ENCODE data around the gene HHAT.

The HHAT gene

DNA sequence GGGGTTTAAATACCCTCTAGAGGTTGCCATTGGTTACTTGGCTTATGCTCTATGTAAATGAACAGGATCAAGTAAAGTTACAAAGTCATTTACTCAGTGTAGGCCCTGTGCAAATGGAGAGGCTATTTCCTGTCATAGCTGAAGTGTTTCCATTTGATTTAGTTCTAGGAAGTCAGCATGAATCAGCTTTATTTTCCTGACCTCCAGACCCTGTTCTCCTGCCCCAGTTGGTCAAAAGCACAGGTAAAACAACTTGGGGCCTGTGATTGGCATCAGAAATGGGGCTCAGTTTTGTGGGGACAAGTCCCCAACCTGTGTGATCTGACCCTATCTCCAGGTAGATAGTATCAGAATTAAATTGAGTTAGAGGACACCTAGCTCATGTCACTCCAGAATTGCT is 239.9 kb downstream of the HHAT start:
- no peak for DNase-seq

DNA sequence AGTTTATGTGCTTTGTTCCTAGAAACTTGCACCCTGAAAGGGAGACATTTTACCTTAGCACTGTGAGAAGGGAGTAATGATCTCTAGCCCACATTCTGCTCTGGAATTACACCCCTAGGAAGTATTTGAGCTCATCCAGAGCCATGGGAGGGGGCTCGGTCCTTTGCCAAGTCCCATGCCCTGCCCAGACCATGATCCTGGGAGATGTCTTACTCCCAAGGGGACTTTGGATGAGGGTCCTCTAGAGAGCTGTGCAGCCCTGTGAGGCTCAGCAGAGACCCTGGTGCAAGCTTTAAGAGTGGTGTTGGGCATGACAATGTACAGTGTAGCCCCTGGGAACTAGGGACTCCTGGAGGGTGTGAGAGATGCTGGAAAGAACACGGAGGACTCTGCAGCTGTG is 241.4 kb downstream of the HHAT start:
- DNase-seq = no peak

DNA sequence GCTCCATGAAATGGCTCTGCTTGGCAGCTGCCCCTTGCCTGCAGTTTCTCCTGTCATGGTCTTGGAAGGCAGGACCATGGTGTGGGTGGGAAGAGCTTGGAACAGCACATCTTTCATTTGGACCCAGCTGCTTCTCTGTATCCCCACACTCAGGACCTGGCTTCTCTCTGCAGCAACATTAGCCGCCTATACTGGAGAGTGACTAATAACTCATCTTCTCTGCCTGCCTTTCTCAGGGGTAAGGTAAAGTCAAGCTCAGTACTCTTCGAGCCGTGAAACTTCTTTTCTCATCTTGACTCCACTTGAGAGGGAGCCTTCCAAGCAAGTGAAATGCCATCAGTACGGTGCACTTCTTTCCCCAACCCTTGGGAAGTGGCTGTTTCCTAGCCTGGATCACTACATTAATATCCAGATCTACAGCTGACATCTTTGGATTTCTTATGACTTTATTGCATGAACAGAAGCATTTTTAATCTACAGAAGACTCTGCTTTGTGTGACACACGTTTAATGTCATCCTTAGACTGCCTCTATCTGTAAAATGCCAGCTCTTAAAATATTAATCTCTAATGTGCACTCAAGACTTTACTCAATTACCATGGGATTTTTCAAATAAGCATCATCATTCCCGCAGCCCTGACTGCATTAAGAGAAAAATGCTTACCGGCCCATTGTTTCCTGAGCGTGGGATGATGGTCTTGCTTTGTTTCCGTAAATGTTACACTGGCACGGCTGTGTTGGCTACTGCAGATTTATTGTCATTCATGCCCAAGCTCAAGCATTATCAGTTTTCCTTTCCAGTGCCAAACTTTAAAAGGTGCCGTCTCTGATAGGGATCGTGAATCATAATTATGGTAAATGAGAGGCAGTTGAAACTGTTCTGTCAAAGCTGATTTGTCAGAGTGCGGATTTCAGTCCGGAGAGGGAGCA is 242.9 kb downstream of the HHAT start:
- no peak for DNase-seq

DNA sequence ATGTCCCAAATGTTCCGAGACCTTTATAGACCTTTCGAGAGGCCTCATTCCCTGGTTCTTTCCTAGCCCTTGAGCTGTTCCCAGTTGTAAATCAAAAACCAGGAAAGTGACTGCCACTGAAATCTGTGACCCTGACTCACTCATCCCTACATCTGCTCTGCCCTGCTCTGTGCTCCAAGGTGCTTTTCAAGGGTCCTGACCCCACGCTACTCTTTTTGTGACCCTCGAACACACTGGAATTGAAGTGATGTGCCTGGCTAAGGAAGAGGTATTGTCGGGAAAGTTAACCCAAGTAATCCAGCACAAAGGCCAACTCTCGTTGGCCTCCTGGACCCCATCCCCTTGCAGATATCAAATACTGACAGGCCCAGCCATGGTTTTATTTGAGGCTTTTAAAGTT is 244.4 kb downstream of the HHAT start:
- no peak for DNase-seq

DNA sequence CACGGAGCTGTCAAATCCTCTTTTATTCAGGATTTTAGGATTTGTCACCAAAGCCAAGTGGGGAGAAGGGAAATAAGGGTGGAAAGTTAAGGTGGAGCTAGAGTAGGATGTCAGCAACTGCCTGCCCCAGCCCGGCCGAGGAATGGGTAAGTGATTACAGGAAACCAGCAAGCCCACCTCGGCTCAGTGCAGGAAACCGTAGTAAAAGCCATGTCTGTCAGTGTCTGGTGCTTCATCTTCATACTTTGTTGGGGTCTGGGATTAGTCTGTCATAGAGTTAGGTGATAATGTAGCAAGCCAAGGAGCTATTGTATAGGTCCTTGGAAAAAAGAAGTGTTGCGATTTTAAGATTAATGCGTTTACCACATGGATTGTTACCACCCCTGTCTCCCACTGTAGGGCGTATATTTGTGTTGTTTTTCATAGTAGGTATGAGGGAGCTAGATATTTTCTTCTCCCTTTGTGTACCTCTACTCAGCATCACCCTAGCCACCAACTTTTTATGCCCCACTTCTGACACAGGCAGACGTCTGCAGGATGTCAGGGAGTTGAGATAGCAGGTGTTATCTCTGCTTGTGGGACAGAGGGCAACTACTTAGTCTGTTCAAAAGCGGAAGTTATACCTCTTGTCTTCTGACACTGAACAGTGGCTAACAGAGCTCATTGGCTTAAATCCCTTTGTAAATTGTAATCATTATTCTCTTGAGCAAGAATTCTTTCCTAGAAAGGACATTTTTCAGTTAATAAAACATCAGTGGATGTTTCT is 253.7 kb downstream of the HHAT start:
- DNase-seq = no peak

DNA sequence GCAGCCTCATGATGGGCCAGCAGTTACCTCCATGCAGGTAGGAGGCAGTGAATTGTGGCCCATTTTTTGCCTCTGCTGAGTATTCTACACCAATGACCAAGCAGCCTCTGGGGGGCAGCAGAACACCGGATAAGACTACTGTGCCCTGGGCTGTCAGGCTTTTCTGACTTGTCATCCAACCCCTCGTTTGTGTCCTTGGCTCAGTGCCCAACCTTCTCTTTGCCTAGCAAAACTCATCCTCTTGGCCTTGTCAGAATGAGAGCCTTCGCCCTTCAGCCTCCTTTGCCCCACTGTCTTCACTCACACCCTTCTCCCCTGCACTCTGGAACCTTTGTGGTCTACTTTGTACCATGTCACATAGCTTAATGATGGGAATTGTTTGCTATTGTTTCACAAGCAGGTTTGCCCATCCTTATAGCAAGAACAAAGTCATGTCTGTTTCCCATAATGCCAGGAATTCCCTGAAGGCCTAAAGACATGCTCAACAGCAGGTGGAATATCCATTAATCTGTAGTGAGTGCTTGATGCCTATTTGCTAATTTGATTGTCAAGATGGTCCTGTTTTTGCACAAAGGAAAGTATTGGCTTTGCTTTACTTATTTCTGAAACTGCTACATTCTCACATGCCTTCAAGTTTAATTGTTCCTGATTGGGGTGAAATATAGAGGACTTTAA is 255.9 kb downstream of the HHAT start:
- peak; percentile 87 for DNase-seq

DNA sequence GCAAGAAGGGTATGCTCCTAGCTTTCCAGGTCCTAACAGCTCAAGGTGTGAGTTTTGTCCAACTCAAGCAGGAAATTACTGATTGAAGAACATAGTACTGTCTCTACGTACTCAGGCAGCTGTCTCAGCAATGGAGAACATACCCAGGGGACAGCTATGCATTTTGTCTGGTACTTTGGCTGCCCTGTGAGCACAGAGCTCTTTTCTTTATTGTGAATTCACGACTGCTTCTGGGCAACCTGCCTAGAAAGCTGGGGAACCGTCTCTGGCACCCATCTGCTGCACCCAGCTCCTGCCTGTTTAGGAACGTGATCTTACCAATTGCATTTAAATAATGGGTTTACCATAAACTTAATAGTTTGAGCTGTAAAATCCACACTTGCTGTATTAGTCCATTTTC is 258.1 kb downstream of the HHAT start:
- no peak for DNase-seq

DNA sequence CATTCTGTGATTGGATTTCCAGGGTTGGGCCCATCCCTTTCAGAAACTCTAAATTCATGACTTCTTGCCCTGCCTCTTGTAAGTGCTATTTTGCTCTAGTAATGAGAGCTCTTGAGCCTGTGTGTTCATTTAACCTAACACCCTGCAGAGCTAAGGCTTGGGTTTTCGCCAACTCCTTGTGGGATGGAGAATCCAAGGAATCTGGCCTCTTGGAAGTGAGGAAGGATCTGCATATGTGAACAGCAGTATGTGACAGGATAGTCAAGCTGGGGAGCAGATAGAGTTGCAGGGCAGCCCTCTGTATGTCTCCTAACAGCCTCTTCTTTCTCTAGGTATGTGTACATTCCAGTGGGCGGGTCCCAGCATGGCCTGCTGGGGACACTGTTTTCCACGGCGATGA is 258.9 kb downstream of the HHAT start:
- no peak for DNase-seq

DNA sequence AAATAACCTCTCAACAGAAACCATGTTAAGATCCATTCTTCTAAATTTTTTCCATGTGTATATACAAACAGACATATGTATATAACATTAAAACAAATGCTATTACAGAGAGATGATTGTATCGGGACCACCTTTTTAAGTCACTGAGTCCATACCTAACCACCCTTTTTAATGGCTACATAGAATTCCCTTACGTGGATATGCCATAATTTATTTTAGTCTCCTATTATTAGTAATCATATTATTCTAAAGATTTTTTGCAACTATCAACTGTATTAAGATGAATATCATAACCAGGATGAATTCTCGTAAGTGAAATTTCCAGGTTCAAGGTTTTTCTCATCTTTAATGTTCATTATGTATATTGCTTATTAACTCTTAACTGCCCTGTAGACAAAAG is 259.7 kb downstream of the HHAT start:
- DNase-seq = no peak

DNA sequence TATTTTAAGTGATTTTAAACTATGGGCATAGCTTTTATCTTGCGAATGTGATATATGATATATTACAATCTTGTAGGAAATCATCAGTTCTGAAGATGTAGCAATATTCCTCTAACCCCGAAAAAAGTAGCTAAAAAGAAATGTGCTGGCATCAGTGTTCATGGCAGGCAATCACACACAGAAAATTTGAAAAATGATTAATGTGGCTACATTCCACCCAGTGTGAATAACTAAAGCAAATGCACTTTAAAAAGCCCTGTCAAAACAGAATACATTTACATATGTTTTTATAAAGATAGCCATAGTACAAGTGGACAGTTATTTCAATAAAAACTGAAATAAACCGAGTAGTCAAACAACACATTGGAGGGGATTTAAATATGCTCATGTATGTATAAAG is 260.2 kb downstream of the HHAT start:
- DNase-seq = no peak

DNA sequence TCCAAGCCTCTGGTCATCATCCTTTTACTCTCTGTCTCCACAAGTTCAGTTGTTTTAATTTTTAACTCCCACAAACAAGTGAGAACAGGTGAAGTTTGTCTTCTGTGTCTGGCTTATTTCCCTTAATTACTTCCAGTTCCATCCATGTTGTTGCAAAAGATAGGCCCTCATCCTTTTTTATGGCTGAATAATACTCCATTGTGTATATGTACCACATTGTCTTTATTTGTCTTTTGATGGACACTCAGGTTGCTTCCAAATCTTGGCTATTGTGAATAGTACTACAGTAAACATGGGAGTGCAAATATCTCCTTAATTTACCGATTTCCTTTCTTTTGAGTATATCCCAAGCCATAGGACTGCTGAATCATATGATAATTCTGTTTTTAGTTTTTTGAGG is 262.5 kb downstream of the HHAT start:
- DNase-seq = no peak

DNA sequence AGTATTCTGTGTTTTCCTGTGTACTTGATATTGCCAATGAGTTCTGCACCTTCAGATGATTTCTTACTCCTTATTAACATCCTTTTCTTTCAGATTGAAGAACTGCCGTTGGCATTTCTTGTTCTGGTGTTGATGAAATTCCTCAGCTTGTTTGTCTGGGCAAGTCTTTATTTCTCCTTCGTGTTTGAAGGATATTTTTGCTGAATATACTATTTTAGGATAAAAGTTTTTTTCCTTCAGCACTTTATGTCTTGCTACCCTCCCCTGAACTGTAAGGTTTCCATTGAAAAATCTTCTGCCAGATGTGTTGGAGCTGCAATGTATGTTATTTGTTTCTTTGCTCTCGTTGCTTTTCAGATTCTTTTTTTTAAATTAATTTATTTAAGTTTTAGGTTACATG is 265.9 kb downstream of the HHAT start:
- DNase-seq = no peak

DNA sequence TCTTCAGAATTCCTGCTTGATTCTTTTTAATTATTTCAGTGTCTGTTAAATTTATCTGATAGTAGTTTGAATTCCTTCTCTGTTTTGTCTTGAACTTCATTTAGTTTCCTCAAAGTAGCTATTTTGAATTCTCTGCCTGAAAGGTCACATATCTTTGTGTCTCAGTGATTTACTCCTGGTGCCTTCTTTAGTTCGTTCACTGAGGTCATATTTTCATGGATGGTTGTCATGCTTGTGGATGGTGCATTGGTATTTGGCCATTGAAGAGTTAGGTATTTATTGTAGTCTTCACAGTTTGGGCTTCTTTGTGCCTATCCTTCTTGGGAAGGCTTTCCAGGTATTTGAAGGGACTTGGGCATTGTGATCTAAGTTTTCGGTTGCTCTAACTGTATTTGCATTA is 267.9 kb downstream of the HHAT start:
- DNase-seq = no peak

DNA sequence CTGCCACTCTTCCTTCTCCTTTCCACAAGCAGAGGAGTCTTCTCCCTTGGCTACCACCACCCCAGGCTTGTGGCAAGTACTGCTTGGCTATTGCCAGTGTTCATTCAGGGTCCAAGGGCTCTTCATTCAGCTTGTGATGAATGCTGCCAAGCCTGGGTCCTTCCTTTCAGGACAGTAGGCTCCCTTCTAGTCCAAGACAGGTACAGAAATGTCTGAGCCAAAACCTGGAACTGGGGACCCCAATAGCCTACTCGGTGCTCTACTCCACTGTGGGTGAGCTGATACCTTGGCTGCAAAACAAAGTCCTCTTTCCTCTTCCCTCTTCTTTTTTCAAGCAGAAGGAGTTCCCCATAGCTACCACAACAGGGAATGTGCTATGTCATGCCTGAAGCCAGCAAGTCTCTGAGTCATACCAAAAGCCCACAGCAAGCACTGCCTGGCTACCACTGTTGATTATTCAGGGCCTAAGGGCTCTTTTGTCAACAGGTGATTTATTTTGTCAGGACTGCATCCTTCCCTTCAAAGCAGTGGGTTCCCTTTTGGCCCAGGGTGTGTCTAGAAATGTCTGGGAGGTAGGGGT is 268.9 kb downstream of the HHAT start:
- DNase-seq = no peak

DNA sequence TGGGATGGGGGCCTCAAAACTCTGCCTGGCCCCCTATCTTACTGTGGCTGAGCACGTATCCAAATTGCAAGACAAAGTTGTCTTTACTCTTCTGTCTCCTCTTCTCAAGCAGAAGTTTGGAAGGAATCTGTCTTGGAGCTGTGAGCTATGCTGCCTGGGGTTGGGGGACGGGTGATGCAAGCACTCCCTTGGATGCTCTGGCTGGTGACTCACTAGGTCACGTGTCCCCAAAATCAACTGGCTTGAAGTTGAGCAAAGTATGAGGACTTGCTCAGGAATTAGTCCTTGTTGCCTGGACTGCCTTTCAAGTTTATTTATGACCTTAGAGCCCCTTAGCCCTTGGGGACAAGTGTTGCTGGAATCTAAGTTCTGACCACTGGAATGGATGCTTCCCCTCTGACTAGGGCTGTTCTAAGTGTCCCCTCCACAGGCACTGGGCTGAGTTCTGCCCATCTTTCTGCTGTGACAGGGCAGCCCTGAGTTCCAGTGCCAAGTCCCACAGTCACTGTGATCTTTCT is 269.5 kb downstream of the HHAT start:
- DNase-seq = no peak

DNA sequence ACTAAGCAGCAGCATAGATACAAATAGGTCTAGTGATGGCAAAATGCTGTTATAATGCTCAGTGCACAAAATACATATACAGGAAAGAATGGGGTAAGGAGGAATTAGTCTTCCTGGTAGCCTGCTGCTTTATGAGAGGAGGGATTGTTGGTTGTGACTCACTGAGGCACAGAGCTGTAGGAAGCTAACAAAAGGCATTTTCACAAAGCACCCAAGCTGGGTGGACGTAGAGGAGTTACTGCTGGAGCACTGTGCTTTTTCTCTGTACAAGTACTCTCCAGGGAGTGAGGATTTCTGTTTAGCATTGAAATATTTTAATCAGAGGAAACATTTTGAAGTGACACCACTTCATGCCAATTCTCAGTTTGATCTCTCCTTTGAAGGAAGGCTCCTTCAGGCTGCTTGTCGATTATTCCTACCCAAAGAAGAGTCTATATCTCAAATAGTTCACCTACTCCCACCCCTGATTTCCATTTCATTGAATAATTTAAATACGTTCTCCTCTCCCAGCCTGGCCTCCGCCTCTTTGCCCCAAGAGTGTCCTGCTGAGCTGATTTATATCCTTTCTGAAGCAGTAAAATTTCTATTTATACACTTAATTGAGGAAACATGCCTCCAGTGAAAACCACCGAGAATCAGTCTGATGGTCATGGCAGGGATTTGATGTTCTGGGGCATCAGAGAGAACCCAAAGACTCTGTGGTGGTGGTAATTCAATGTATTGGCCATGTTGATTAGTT is 271.9 kb downstream of the HHAT start:
- DNase-seq = no peak

DNA sequence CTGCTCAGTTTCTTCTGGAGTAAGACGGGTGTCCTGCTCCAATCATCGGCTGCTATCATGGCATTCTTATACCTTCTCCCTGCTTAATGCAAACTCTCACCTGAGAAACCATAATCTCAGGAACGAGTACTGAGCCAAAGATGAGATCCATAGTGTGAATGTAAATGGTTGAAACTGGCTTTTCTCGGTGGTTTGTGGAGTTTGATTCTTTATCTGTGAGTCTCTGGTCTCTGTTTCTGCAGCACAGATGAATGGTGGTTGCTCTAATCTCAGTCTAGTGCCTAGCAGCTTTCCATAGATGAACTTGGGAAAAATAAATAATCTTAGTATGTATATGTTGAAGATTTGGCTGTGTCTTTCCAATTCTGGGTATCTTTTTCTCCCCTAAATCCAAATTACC is 274.4 kb downstream of the HHAT start:
- no peak for DNase-seq

DNA sequence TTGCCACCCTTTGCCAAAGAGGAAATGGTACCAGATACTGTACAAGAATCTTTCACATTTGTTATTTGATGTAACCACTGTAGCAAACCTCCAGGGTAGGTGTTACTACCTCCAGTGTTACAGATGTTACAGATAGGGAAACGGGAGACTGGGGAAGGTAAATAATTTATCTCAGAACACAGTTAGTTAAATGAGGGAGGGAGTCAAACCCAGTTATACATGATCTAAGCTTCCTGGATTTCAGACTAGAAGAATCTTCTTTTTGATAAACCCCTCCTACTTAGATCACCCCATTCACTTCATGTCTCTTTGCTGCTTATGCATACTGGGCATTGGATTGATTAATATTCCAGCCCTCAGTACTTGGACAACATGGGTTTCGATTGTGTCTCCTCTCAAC is 276.4 kb downstream of the HHAT start:
- DNase-seq = no peak

DNA sequence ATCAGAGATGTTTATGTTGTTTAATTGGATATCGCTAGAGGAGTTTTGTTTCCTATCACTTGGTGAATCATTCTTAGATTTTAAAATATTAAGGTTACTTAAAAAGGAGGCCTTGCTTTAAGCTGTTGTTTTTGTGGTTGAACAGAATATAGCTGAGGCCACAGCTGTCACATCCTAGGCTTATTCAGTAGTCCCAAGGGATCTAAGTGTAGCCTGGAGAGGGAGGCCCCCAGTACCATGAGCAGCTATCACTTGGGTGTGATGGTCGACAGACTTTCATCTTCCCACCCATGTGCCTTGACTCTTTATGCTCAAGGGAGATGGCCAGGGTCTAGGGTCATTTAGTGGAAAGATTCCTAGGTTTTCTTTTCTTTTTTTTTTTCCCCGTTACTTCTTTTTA is 278.7 kb downstream of the HHAT start:
- DNase-seq = no peak

DNA sequence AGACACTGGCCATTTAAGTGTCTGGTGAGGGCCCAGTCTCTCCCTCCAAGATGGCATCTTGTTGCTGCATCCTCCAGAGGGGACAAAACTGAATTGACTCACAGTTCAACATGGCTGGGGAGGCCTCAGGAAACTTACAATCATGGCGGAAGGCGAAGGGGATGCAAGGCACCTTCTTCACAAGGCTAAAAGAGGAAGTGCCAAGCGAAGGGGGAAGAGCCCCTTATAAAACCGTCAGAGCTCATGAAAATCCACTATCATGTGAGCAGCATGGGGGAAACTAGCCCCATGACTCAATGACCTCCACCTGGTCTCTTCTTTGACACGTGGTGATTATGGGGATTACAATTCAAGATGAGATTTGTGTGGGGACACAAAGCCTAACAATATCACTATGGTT is 280.1 kb downstream of the HHAT start:
- no peak for DNase-seq

DNA sequence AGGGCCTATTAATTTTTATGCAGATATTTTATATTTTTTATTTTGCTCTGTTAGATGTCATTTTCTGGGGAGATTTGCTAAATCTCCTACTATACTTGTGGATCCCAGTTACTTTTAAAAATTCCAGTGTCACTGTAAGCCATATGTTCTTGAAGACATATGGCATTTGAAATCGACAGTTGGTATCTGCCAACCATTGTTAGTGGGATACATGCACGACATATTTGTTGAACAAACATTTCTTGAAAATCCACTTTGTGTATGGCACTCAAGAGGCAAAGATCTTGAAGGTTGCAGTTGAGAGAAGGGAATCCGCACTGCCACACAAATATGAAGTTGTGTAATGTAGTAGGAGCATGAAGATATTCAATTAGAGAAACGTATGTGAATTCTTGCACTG is 287.7 kb downstream of the HHAT start:
- no peak for DNase-seq

DNA sequence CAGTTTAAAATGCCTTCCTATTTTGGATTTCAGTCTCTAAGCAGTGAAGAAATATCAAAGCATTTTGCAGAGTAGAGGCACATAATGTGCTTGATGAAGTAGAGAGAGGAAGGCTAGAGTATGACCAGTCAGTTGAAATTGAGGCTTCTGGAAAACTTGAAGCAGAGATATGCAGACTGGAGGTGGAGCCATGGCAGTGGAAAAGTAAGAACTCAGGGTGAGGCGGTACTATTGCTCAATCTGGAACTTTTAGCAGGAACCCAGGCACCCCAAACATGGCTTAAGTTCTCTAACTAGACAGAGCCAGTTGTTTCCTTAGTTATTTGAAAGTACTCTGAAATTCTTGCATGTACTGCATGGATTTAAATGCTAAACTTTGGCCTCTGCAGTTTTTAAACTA is 288.6 kb downstream of the HHAT start:
- DNase-seq = no peak
